CD14-positive monocyte (primary cell): ENCODE data around the gene CHIT1. TPM values are rescaled to one million over a fixed set of nuclear protein-coding genes. Genes with fewer than 3 reads are reported as not detected.

Experiments
- DNase-seq, 3 donors: peaks; one replicate each; pipeline ENCODE4 v3.0.0-alpha.2; 2011 to 2022
- H2AFZ ChIP-seq: 2 replicates; pipeline ENCODE4 v1.6.0; 2012; ENCODE audit warnings: mild to moderate bottlenecking, low read depth, low read length, inconsistent platforms; ENCODE audit not compliant: insufficient read depth, poor library complexity, severe bottlenecking
- H3K27ac ChIP-seq, 2 donors: 1 replicate in 1 of 2; 2 replicates in 1 of 2; pipeline ENCODE4 v1.5.1; 2012 to 2013; ENCODE audit warnings: low read length in 2 of 2, control low read depth in 1 of 2, inconsistent platforms in 1 of 2, low read depth in 1 of 2, mild to moderate bottlenecking in 1 of 2
- H3K27me3 ChIP-seq, 2 donors: one replicate each; pipeline versions ENCODE4 v1.6.0 to v1.6.1; 2011 to 2013; ENCODE audit warnings: low read length in 2 of 2; ENCODE audit not compliant: control insufficient read depth in 2 of 2, insufficient read depth in 2 of 2
- H3K36me3 ChIP-seq, 2 donors: replicated peaks in 1 of 2; 1 replicate in 1 of 2; 2 replicates in 1 of 2; pipeline versions ENCODE4 v1.5.1 to v1.6.1; 2012 to 2013; ENCODE audit warnings: low read length in 2 of 2, control low read depth in 1 of 2, inconsistent platforms in 1 of 2, mild to moderate bottlenecking in 1 of 2; ENCODE audit not compliant: insufficient read depth in 2 of 2, control insufficient read depth in 1 of 2
- H3K4me1 ChIP-seq, 2 donors: 1 replicate in 1 of 2; 2 replicates in 1 of 2; pipeline versions ENCODE4 v1.5.1 to v1.6.1; 2012 to 2013; ENCODE audit warnings: low read length in 2 of 2, control low read depth in 1 of 2, inconsistent platforms in 1 of 2, mild to moderate bottlenecking in 1 of 2, moderate library complexity in 1 of 2; ENCODE audit not compliant: insufficient read depth in 2 of 2, control insufficient read depth in 1 of 2
- H3K4me2 ChIP-seq: replicated peaks from 2 replicates; pipeline ENCODE3; 2012; ENCODE audit warnings: low read length, moderate library complexity, mild to moderate bottlenecking; ENCODE audit not compliant: poor library complexity, severe bottlenecking; ENCODE audit errors: extremely low read depth
- H3K4me3 ChIP-seq, 3 experiments: fragments of 200-600 bp in 1 of 3; sonication (generic) in 1 of 3; replicated peaks in 1 of 3; 1 replicate in 2 of 3; 2 replicates in 1 of 3; pipeline ENCODE4 v1.5.1; 2011 to 2013; ENCODE audit warnings: low read length in 3 of 3, mild to moderate bottlenecking in 3 of 3, control low read depth in 2 of 3, low read depth in 2 of 3, inconsistent platforms in 1 of 3, moderate library complexity in 1 of 3
- H3K79me2 ChIP-seq: 2 replicates; pipeline ENCODE4 v1.6.0; 2012; ENCODE audit warnings: mild to moderate bottlenecking, control low read depth, inconsistent platforms, low read length, moderate library complexity; ENCODE audit not compliant: insufficient read depth
- H3K9ac ChIP-seq: 2 replicates; pipeline ENCODE4 v1.6.0; 2017; ENCODE audit warnings: low read length, mild to moderate bottlenecking; ENCODE audit not compliant: insufficient read depth, poor library complexity, severe bottlenecking
- H3K9me3 ChIP-seq, 2 donors: replicated peaks in 1 of 2; 1 replicate in 1 of 2; 2 replicates in 1 of 2; pipeline versions ENCODE4 v1.5.1 to v1.6.1; 2012 to 2013; ENCODE audit warnings: low read length in 2 of 2, control low read depth in 1 of 2; ENCODE audit not compliant: control insufficient read depth in 1 of 2, insufficient read depth in 1 of 2
- H4K20me1 ChIP-seq: 2 replicates; pipeline ENCODE4 v1.6.0; 2012; ENCODE audit warnings: mild to moderate bottlenecking, low read length, control low read depth, moderate library complexity; ENCODE audit not compliant: insufficient read depth
- H3K27ac Mint-ChIP-seq, 7 donors: one replicate each; pipeline ENCODE4 v1.8.0; 2020; ENCODE audit warnings: mild to moderate bottlenecking in 7 of 7, mixed read lengths in 7 of 7, moderate library complexity in 6 of 7, inconsistent platforms in 2 of 7
- H3K27me3 Mint-ChIP-seq, 3 donors: one replicate each; pipeline ENCODE4 v1.8.0; 2021 to 2022; ENCODE audit warnings: low read depth in 3 of 3, mild to moderate bottlenecking in 3 of 3, mixed read lengths in 3 of 3, moderate library complexity in 3 of 3, inconsistent platforms in 1 of 3
- H3K36me3 Mint-ChIP-seq, 2 donors: one replicate each; pipeline ENCODE4 v1.8.0; 2020; ENCODE audit warnings: mixed read lengths in 2 of 2, inconsistent platforms in 1 of 2, mild to moderate bottlenecking in 1 of 2
- H3K4me1 Mint-ChIP-seq: one replicate; pipeline ENCODE4 v1.8.0; 2020; ENCODE audit warnings: mild to moderate bottlenecking, mixed read lengths
- H3K4me3 Mint-ChIP-seq, 2 donors: one replicate each; pipeline ENCODE4 v1.8.0; 2020; ENCODE audit warnings: mild to moderate bottlenecking in 2 of 2, mixed read lengths in 2 of 2, moderate library complexity in 1 of 2
- H3K9me3 Mint-ChIP-seq, 7 donors: one replicate each; pipeline ENCODE4 v1.8.0; 2020 to 2022; ENCODE audit warnings: mixed read lengths in 7 of 7, mild to moderate bottlenecking in 6 of 7, moderate library complexity in 6 of 7, inconsistent platforms in 2 of 7
- WGBS: methylation state at CpG from one replicate; pipeline ENCODE4 v1.1.5; 2013; ENCODE audit warnings: missing lambda C conversion rate; ENCODE audit not compliant: insufficient coverage; 5-methylcytosine and 5-hydroxymethylcytosine counted together
- intact Hi-C, 2 donors: fragments of 100-400 bp; cut with micrococcal nuclease; formaldehyde crosslinking; loops; one replicate each; pipeline versions ENCODE4 v1.15.0 to v1.15.1; 2023
- polyA plus RNA-seq, 3 donors: library from polyadenylated mRNA; depleted of rRNA in 1 of 3; unstranded in 2 of 3; stranded (reverse) in 1 of 3; fragments of 300-500 nt in 2 of 3; fragments of >200 nt in 1 of 3; fragmentation: Illumina TruSeq in 2 of 3; gene quantifications; 1 replicate in 2 of 3; 2 replicates in 1 of 3; pipeline ENCODE4 v1.2.3, GENCODE V29; 2012 to 2021
- TF ChIP-seq, protein P1 (sequence below): fragments of 200-600 bp; IDR thresholded peaks from one replicate; pipeline ENCODE4 v1.8.0; 2022; ENCODE audit warnings: antibody characterized with exemption, mild to moderate bottlenecking

CHIT1 gene
- polyA plus RNA-seq, 3 donors: 0.08 to 0.51 TPM; not detected in 1

DNA sequence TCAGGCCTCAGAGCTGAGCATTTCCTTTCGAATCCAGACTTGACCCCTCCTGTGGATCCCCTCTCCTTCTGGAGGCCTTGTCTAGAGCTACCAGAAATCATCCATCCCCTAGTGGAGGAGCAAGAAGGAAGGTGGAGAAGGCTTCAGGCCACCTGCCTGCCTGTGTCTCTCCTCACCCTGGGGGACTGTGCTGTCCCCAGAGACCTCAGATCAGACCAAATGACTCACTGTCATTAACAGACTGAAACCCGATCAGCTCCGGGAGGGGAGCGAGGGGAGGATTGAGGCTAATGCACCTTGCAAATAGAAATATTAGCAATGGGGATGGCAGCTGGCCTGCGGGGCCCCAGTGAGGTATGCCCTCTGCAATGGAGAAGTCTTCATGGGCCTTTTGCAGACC lies 55.9 kb downstream of the CHIT1 start:
- no peaks in the 10 kb centered on the region for H3K36me3 Mint-ChIP-seq
- no peaks in the 10 kb centered on the region for H3K79me2 ChIP-seq
- DNase-seq: no peak
- H3K27me3 ChIP-seq: no peaks in the 10 kb centered on the region
- H3K27me3 Mint-ChIP-seq: peaks cover 9 to 19% (median 12%) of the 10 kb centered on the region in 3 donors
- H3K27ac Mint-ChIP-seq: no peak overlapping the region
- H4K20me1 ChIP-seq: no peaks in the 10 kb centered on the region
- H3K4me3 Mint-ChIP-seq: no peak overlapping the region
- no peak overlapping the region for H3K4me3 ChIP-seq
- peaks cover 38 to 39% of the 10 kb centered on the region in 2 donors for H3K4me1 ChIP-seq
- H3K36me3 ChIP-seq: no peaks in the 10 kb centered on the region
- H3K9me3 ChIP-seq: no peaks in the 10 kb centered on the region
- no peak overlapping the region for H3K4me2 ChIP-seq
- WGBS: 85% methylated on average over 4 of the region's 5 CpGs
- H3K27ac ChIP-seq: no peak overlapping the region
- TF ChIP-seq, protein P1, sequence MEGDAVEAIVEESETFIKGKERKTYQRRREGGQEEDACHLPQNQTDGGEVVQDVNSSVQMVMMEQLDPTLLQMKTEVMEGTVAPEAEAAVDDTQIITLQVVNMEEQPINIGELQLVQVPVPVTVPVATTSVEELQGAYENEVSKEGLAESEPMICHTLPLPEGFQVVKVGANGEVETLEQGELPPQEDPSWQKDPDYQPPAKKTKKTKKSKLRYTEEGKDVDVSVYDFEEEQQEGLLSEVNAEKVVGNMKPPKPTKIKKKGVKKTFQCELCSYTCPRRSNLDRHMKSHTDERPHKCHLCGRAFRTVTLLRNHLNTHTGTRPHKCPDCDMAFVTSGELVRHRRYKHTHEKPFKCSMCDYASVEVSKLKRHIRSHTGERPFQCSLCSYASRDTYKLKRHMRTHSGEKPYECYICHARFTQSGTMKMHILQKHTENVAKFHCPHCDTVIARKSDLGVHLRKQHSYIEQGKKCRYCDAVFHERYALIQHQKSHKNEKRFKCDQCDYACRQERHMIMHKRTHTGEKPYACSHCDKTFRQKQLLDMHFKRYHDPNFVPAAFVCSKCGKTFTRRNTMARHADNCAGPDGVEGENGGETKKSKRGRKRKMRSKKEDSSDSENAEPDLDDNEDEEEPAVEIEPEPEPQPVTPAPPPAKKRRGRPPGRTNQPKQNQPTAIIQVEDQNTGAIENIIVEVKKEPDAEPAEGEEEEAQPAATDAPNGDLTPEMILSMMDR: no peak
- peaks cover 0 to 3% (median 0%) of the 10 kb centered on the region in 7 donors for H3K9me3 Mint-ChIP-seq
- H2AFZ ChIP-seq: no peak overlapping the region
- H3K4me1 Mint-ChIP-seq: peaks cover 50% of the 10 kb centered on the region
- no peak overlapping the region for H3K9ac ChIP-seq
- intact Hi-C loops: loop anchor here in 1 of 2 donors (5.0 kb wide), 2 partner anchors 44 to 56 kb away; no protein-coding TSS in a partner anchor

DNA sequence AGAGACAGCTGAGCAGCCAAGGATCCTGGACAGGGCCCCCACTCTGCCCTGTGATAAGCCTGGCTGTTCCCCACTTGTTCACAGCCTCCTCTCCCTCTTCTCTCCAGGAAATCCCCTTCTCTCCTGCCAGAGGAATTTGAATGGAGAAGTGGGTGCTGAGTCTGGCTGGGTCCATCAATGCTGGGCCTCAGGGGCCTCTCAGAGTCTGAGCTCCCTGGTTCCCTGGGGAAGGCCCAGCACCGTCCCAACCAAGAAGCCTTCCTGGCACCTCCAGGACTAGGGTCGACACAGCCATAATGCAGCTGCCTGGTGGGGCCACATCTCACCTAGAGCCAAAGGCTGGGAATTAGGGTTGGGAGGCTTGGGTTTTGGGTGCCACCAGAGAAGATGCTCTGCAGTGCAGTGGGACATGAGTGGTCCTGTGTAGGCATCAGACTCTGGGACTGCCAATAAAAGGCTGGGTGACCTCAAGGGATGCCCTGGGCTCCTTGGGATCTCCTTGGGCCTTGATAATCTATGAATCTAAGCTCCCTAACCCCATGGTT lies 56.4 kb downstream of the CHIT1 start:
- DNase-seq: no peak
- Histone ChIP-seq H2AFZ (no peak overlapping the region), H3K36me3 (no peaks in the 10 kb centered on the region), H3K79me2 (no peaks in the 10 kb centered on the region), H3K9ac (no peak overlapping the region), H3K4me3 (no peak overlapping the region), H3K4me1 (peaks cover 37% of the 10 kb centered on the region in 2 donors), H3K9me3 (no peaks in the 10 kb centered on the region), H4K20me1 (no peaks in the 10 kb centered on the region), H3K27me3 (no peaks in the 10 kb centered on the region), H3K4me2 (no peak overlapping the region), H3K27ac (no peak overlapping the region)
- peaks cover 0 to 3% (median 0%) of the 10 kb centered on the region in 7 donors for H3K9me3 Mint-ChIP-seq
- intact Hi-C loops: loop anchor here in 1 of 2 donors (5.0 kb wide), 2 partner anchors 44 to 56 kb away; no protein-coding TSS in a partner anchor
- peaks cover 45% of the 10 kb centered on the region for H3K4me1 Mint-ChIP-seq
- WGBS: 92% methylated on average over 2 of the region's 2 CpGs
- H3K36me3 Mint-ChIP-seq: no peaks in the 10 kb centered on the region
- TF ChIP-seq, protein P1: no peak
- H3K27me3 Mint-ChIP-seq: peaks cover 9 to 15% (median 11%) of the 10 kb centered on the region in 3 donors
- no peak overlapping the region for H3K27ac Mint-ChIP-seq
- H3K4me3 Mint-ChIP-seq: no peak overlapping the region
